Mesothelial cell of epicardium (in vitro differentiated cells): ENCODE results near the gene SKIL. TPM values are rescaled to one million over a fixed set of nuclear protein-coding genes. Genes with fewer than 3 reads are reported as not detected.

Experiments
- DNase-seq, 2 experiments: peaks; one replicate each; pipeline ENCODE4 v3.0.0; 2021; ENCODE audit warnings: low spot score in 2 of 2; ENCODE audit not compliant: unreplicated experiment in 2 of 2
- H3K27ac Mint-ChIP-seq: 2 replicates; pipeline ENCODE4 v1.8.0; 2021; ENCODE audit warnings: mixed read lengths
- H3K27me3 Mint-ChIP-seq: 2 replicates; pipeline ENCODE4 v1.8.0; 2021; ENCODE audit warnings: low read depth, mixed read lengths
- H3K36me3 Mint-ChIP-seq: 2 replicates; pipeline ENCODE4 v1.8.0; 2021; ENCODE audit warnings: mixed read lengths
- H3K4me1 Mint-ChIP-seq: 2 replicates; pipeline ENCODE4 v1.8.0; 2021; ENCODE audit warnings: mixed read lengths
- H3K4me3 Mint-ChIP-seq: 2 replicates; pipeline ENCODE4 v1.8.0; 2021; ENCODE audit warnings: mild to moderate bottlenecking, moderate library complexity, mixed read lengths
- H3K9me3 Mint-ChIP-seq: 2 replicates; pipeline ENCODE4 v1.8.0; 2021; ENCODE audit warnings: mixed read lengths
- CTCF ChIP-seq: fragments of 200-600 bp; sonication (generic); IDR thresholded peaks from one replicate; pipeline ENCODE4 v1.5.0; 2021; ENCODE audit warnings: antibody characterized with exemption; ENCODE audit not compliant: unreplicated experiment
- total RNA-seq: library from RNA; stranded (reverse); gene quantifications from 3 replicates; pipeline ENCODE4 v1.2.1, GENCODE V29; 2021

The SKIL gene
- total RNA-seq, 1 donor from 2014 or later: 328 TPM

DNA sequence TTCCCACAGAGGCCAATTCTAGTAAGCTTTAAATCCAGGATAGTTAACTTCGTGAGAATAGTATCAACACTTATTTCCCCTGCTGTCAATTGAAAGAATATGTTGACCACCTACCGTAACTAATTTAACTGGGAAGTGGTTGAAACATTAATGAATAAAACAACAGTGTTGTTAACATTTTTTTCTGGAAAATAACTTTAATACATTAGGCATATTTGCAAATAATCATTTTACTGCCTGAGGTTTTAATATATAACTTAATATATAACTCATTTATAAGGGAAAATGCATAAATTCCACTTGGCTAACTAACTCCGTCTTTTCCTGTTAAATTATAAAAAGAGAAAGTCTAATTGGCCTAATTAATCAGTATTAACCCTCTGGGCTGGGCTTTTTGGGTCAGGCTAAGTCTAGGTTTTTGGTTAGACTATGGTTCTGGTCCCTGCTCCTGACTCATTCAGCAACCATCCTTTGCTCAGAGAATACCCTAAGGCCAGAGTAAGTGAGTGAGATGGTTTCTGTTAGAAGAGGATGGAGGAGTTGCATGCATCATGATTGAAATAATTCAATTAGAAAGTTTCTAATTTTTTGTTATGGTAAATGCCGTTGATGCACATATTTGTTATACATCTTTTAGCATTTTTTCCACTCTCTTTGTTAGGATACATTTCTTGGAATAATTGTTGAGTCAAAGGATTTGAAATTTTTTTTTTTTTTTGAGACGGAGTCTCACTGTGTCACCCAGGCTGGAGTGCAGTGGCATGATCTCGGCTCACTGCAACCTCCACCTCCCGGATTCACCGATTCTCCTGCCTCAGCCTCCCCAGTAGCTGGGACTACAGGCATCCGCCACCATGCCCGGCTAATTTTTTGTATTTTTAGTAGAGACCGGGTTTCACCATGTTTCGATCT lies 10.8 kb upstream of the SKIL start:
- TF ChIP-seq CTCF: no peak
- no peaks in the 10 kb centered on the region for H3K27me3 Mint-ChIP-seq
- peak overlapping the region; percentile 76 for H3K27ac Mint-ChIP-seq
- no peaks in the 10 kb centered on the region for H3K36me3 Mint-ChIP-seq
- H3K4me3 Mint-ChIP-seq: no peak overlapping the region
- no peaks in the 10 kb centered on the region for H3K9me3 Mint-ChIP-seq
- DNase-seq: no peak
- H3K4me1 Mint-ChIP-seq: peaks cover 27% of the 10 kb centered on the region

DNA sequence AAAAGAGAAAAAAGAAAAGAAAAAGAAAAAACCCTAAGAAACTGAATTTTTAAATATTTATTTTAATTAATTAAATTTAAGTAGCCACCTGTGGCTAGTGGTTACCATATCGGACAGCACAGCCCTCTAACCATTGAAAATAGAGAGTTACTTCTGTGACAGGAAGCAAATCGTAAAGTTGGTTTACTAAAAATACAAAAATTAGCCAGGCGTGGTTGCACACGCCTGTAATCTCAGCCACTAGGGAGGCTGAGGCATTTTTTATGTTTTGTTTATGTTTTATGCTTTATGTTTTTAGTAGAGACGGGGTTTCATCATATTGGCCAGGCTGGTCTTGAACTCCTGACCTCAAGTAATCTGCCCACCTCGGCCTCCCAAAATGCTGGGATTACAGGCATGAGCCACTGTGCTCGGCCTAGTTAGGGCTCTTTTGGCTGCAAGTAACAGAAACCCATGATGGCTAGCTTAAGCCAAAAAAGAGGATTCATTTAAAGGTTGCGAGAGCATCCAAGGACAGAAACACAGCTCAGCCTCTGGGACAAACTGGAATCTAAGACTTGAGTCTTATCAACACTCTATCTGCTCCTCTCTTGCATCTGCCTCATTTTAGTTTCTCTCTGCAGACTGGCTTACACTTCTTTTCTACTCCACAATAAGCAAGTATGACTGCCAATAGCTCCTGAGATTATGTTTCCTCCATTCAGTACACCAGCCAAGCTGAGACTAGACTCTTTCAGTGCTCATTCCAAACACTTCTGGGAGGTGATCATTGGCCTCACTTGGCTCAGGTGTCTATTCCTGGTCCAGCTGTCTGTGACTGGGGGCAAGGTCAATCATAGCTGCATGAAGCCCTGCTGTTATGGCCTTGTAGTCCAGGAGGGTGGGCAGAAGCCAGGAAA lies 6.8 kb upstream of the SKIL start:
- Mint-ChIP-seq H3K4me1 (peaks cover 36% of the 10 kb centered on the region), H3K4me3 (no peak overlapping the region), H3K27me3 (no peaks in the 10 kb centered on the region), H3K27ac (peak overlapping the region; percentile 55), H3K36me3 (no peaks in the 10 kb centered on the region), H3K9me3 (no peaks in the 10 kb centered on the region)
- DNase-seq: no peak
- no peak for TF ChIP-seq CTCF

GRCh38 chr3:170352936-170353335 lies 4.6 kb upstream of the SKIL start:
- Mint-ChIP-seq H3K4me1 (peaks cover 41% of the 10 kb centered on the region), H3K4me3 (no peak overlapping the region), H3K27me3 (no peaks in the 10 kb centered on the region), H3K36me3 (no peaks in the 10 kb centered on the region), H3K9me3 (no peaks in the 10 kb centered on the region), H3K27ac (no peak overlapping the region)
- no peak for DNase-seq
- TF ChIP-seq CTCF: no peak

DNA sequence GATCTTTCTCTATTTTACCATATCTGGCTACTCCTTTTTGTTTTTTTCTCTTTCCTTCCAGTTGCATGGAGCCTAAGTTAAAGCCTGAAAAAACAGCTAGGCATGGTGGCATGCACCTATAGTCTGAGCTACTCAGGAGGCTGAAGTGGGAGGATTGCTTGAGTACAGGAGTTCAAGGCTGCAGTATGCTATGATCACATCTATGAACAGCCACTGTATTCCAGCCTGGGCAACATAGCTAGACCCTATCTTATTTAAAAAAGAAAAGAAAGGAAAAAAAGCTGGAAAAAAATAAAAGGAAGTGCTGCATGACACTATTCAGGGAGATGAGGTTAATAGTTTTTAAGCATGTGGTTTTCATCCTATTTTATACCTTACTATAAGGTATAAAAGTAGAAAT lies 4.0 kb upstream of the SKIL start:
- no peak overlapping the region for H3K4me3 Mint-ChIP-seq
- DNase-seq: no peak
- peak overlapping the region; percentile 84 for H3K27ac Mint-ChIP-seq
- H3K36me3 Mint-ChIP-seq: no peaks in the 10 kb centered on the region
- no peaks in the 10 kb centered on the region for H3K27me3 Mint-ChIP-seq
- no peaks in the 10 kb centered on the region for H3K9me3 Mint-ChIP-seq
- peaks cover 41% of the 10 kb centered on the region for H3K4me1 Mint-ChIP-seq
- TF ChIP-seq CTCF: no peak

DNA sequence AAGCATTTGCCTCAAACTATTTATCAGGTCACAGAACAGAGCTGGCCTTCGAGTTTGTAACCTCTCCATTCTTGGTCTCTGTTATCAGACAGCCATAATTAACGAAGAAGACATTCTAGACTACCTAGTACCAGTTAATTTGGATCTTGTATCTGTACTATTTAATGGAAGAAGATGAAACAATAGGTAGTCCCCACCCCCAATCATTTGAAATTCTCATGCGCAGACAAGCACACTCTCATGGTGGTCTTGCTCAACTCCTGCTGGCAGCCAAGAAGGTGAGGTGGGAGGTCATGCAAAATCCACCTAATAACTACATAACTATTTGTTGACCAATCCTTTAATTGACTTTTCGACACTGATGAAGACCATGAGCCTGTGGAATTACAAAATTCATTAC lies 2.8 kb upstream of the SKIL start:
- no peak for TF ChIP-seq CTCF
- Mint-ChIP-seq H3K36me3 (no peaks in the 10 kb centered on the region), H3K27ac (peak overlapping the region; percentile 96), H3K4me3 (no peak overlapping the region), H3K9me3 (no peaks in the 10 kb centered on the region), H3K4me1 (peaks cover 43% of the 10 kb centered on the region), H3K27me3 (no peaks in the 10 kb centered on the region)
- DNase-seq: no peak
